Sigmoid colon (tissue), 7 donors: ENCODE data around the gene LRIT3. TPM values are rescaled to one million over a fixed set of nuclear protein-coding genes. Genes with fewer than 3 reads are reported as not detected.
"Not testable (repeated sequence)": the region's sequence is repeated elsewhere in the genome, so short reads cannot be mapped to it uniquely, and the experiment has no call there.

Source experiments
- DNase-seq: peaks from one replicate; pipeline ENCODE4 v3.0.0-alpha.2; 2019
- H3K27ac ChIP-seq, 4 donors: fragments of 200-600 bp; sonication (generic); one replicate each; pipeline ENCODE4 v1.5.1; 2016 to 2019; ENCODE audit warnings: mild to moderate bottlenecking in 1 of 4
- H3K27me3 ChIP-seq, 3 donors: fragments of 200-600 bp; sonication (generic); one replicate each; pipeline ENCODE4 v1.5.1; 2019; ENCODE audit warnings: mild to moderate bottlenecking in 1 of 3
- H3K36me3 ChIP-seq, 4 donors: fragments of 200-600 bp; sonication (generic); one replicate each; pipeline ENCODE4 v1.5.1; 2016 to 2019
- H3K4me1 ChIP-seq, 4 donors: fragments of 200-600 bp; sonication (generic); one replicate each; pipeline ENCODE4 v1.5.1; 2017 to 2019
- H3K4me3 ChIP-seq, 4 donors: fragments of 200-600 bp; sonication (generic); one replicate each; pipeline ENCODE4 v1.5.1; 2017 to 2019; ENCODE audit warnings: mild to moderate bottlenecking in 2 of 4, moderate library complexity in 1 of 4
- H3K9me3 ChIP-seq, 4 donors: fragments of 200-600 bp in 3 of 4; sonication (generic) in 3 of 4; one replicate each; pipeline versions ENCODE4 v1.5.1 to v1.6.1; 2013 to 2019
- EP300 ChIP-seq, 4 donors: sonication (generic); formaldehyde crosslinking; IDR thresholded peaks; one replicate each; pipeline ENCODE4 v1.6.1; 2017; ENCODE audit warnings: antibody characterized with exemption in 4 of 4
- POLR2A ChIP-seq, 2 donors: fragments of 450-650 bp; IDR thresholded peaks; one replicate each; pipeline ENCODE4 v1.6.1; 2016; ENCODE audit warnings: antibody characterized with exemption in 2 of 2, mild to moderate bottlenecking in 2 of 2, moderate library complexity in 2 of 2
- POLR2AphosphoS5 ChIP-seq, 4 donors: sonication (generic); formaldehyde crosslinking; IDR thresholded peaks; one replicate each; pipeline ENCODE4 v1.6.1; 2017; ENCODE audit warnings: antibody characterized with exemption in 4 of 4
- WGBS, 2 donors: extraction: QIAGEN DNeasy Blood & Tissue Kit; methylation state at CpG; one replicate each; pipeline ENCODE4 v1.1.7; 2013; 5-methylcytosine and 5-hydroxymethylcytosine counted together
- intact Hi-C: fragments of 100-400 bp; cut with DNase I; formaldehyde crosslinking; loops from one replicate; pipeline ENCODE4 v1.15.1; 2023
- polyA plus RNA-seq, 3 donors: library from polyadenylated mRNA; stranded (reverse); fragments of 200-250 nt; gene quantifications; one replicate each; pipeline ENCODE4 v1.2.3, GENCODE V29; 2013
- total RNA-seq, 4 donors: library from RNA; depleted of rRNA; stranded (reverse); fragments of >200 nt; gene quantifications; one replicate each; pipeline ENCODE4 v1.1.0, GENCODE V29; 2016
- TF ChIP-seq, protein P1 (sequence below), 4 experiments: fragments of 450-650 bp in 3 of 4; fragments of 200-600 bp in 1 of 4; IDR thresholded peaks; one replicate each; pipeline ENCODE4 v1.5.1; 2016 to 2019; ENCODE audit warnings: antibody characterized with exemption in 4 of 4, mild to moderate bottlenecking in 3 of 4, moderate library complexity in 2 of 4
- donor health status: healthy with polysubstance abuse.
- donor health status: Bipolar disorder and iron deficiency.
- donor health status: healthy.

LRIT3 gene
- total and polyA plus RNA-seq, 7 donors = 0.10 to 0.41 (median 0.30) TPM; not detected in 3

DNA sequence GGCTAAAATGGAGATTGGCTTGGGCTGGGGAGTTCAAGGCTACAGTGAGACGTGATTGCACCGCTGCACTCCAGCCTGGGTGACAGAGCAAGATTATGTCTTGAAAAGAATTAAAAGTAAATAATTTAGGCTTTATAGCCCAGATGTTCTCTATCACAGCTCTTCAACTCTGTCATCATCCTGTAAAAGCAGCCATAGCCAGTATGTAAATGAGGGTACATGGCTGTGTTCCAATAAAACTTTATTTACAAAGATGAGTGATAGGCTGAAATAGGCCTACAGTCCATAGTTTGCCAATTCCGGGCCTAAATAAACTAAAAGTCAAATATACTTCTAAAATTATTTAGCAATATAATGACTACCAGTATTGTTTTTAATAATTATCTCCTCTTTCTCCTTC lies 10.9 kb upstream of the LRIT3 start:
- no peak overlapping the region for H3K4me3 ChIP-seq
- intact Hi-C loops = no loop called here
- DNase-seq = no peak
- H3K27ac ChIP-seq = no peak overlapping the region
- no peaks in the 10 kb centered on the region for H3K27me3 ChIP-seq
- H3K36me3 ChIP-seq = no peaks in the 10 kb centered on the region
- TF ChIP-seq POLR2A (IDR thresholded peaks at IDR 0.05) = no peak
- TF ChIP-seq, protein P1, sequence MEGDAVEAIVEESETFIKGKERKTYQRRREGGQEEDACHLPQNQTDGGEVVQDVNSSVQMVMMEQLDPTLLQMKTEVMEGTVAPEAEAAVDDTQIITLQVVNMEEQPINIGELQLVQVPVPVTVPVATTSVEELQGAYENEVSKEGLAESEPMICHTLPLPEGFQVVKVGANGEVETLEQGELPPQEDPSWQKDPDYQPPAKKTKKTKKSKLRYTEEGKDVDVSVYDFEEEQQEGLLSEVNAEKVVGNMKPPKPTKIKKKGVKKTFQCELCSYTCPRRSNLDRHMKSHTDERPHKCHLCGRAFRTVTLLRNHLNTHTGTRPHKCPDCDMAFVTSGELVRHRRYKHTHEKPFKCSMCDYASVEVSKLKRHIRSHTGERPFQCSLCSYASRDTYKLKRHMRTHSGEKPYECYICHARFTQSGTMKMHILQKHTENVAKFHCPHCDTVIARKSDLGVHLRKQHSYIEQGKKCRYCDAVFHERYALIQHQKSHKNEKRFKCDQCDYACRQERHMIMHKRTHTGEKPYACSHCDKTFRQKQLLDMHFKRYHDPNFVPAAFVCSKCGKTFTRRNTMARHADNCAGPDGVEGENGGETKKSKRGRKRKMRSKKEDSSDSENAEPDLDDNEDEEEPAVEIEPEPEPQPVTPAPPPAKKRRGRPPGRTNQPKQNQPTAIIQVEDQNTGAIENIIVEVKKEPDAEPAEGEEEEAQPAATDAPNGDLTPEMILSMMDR (IDR thresholded peaks at IDR 0.05) = no peak
- TF ChIP-seq POLR2AphosphoS5 (IDR thresholded peaks at IDR 0.05) = no peak
- no peak for TF ChIP-seq EP300 (IDR thresholded peaks at IDR 0.05)
- WGBS, 2 donors = 85 to 87% methylated on average over 3 of the region's 3 CpGs
- H3K4me1 ChIP-seq = no peaks in the 10 kb centered on the region
- no peaks in the 10 kb centered on the region for H3K9me3 ChIP-seq

DNA sequence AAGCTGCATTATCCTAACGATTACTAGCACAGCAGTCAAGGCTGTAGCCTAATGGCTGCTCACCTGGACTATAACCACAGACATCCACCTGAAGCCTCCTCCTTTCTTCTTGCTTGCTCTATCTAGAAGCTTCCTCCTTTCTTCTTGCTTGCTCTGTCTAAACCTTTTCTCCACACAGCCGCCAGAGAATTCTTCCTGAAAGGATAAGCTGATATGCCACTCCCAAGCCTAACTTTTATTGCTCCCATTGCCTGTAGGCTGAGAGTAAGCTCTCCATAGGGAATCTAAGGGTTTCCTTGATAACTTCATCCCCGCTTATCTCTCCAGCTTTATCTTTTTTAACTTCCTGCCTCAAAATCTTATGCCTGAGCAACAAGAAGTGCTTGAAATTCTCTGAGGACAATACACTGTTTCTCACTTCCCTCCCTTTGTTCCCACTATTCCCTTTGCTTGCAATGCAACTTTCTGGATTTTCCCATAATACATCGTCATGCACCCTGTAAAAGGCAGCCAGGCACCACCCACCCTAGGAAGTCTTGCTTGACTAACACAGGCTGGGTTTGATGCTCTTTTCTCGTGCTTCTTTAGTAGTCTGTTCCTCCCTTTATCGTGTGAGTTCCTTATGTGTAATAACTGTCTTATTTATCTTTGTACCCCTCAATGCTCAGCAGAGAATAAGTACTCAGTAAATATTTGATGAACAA lies 1.4 kb upstream of the LRIT3 start:
- Histone ChIP-seq H3K9me3 (no peaks in the 10 kb centered on the region), H3K36me3 (no peaks in the 10 kb centered on the region), H3K4me3 (no peak overlapping the region), H3K27me3 (no peaks in the 10 kb centered on the region), H3K27ac (no peak overlapping the region), H3K4me1 (no peaks in the 10 kb centered on the region)
- TF ChIP-seq POLR2AphosphoS5 (IDR thresholded peaks at IDR 0.05) = no peak
- no peak for TF ChIP-seq EP300 (IDR thresholded peaks at IDR 0.05)
- no peak for TF ChIP-seq POLR2A (IDR thresholded peaks at IDR 0.05)
- TF ChIP-seq, protein P1 (IDR thresholded peaks at IDR 0.05) = no peak
- no peak for DNase-seq
- intact Hi-C loops = no loop called here
- WGBS, 2 donors = 14 to 53% methylated on average over 6 of the region's 6 CpGs

DNA sequence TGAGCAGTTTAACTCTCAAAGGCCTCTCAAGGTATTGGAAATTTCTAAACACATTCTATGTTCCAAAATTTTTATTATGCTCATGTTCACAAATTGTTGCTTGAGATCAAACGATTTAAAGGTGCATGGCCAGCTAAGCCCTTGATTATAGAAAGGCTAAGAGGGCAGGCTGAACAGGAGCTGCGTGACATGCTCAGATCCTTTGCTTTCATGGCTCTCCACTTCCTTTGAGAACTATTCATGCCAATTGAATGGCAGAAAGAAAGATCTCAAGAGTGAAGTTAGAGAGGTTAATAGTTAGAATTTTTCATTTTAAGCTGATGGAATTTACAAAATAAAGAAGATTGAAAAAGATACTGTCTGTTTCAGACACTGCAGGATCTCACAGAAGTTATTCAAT lies 594 bp downstream of the LRIT3 start:
- H3K27ac ChIP-seq = no peak overlapping the region
- intact Hi-C loops = no loop called here

DNA sequence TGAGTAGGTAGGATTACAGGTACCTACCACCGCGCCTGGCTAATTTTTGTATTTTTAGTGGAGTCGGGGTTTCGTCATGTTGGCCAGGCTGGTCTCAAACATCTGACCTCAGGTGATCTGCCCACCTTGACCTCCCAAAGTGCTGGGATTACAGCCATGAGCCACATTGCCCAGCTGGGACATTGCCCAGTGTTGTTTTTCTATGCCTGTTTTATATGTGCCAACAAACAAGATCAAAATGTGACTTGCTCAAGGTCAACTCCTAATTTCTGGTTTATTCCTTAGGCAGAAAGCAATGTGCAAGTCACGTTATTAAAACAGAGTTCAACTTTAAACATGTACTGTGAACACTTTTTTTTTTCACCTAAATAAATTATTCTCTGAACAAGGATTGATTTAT lies 2.7 kb downstream of the LRIT3 start:
- Histone ChIP-seq H3K27me3 (no peaks in the 10 kb centered on the region), H3K9me3 (no peaks in the 10 kb centered on the region), H3K4me3 (no peak overlapping the region), H3K4me1 (no peaks in the 10 kb centered on the region), H3K36me3 (no peaks in the 10 kb centered on the region), H3K27ac (no peak overlapping the region)
- DNase-seq = no peak
- intact Hi-C loops = no loop called here
- TF ChIP-seq EP300 (IDR thresholded peaks at IDR 0.05) = no peak
- TF ChIP-seq POLR2AphosphoS5 (IDR thresholded peaks at IDR 0.05) = no peak
- no peak for TF ChIP-seq POLR2A (IDR thresholded peaks at IDR 0.05)
- 76 to 83% methylated on average over 5 of the region's 5 CpGs for WGBS, 2 donors

More for the DNA sequence above, 594 bp downstream of the LRIT3 start:
- 68 to 83% methylated on average over 2 of the region's 2 CpGs for WGBS, 2 donors
- DNase-seq = no peak
- no peak for TF ChIP-seq EP300 (IDR thresholded peaks at IDR 0.05)
- TF ChIP-seq POLR2A (IDR thresholded peaks at IDR 0.05) = no peak
- TF ChIP-seq, protein P1 (IDR thresholded peaks at IDR 0.05) = no peak
- Histone ChIP-seq H3K4me3 (no peak overlapping the region), H3K4me1 (no peaks in the 10 kb centered on the region), H3K27me3 (no peaks in the 10 kb centered on the region), H3K9me3 (no peaks in the 10 kb centered on the region), H3K36me3 (no peaks in the 10 kb centered on the region)

DNA sequence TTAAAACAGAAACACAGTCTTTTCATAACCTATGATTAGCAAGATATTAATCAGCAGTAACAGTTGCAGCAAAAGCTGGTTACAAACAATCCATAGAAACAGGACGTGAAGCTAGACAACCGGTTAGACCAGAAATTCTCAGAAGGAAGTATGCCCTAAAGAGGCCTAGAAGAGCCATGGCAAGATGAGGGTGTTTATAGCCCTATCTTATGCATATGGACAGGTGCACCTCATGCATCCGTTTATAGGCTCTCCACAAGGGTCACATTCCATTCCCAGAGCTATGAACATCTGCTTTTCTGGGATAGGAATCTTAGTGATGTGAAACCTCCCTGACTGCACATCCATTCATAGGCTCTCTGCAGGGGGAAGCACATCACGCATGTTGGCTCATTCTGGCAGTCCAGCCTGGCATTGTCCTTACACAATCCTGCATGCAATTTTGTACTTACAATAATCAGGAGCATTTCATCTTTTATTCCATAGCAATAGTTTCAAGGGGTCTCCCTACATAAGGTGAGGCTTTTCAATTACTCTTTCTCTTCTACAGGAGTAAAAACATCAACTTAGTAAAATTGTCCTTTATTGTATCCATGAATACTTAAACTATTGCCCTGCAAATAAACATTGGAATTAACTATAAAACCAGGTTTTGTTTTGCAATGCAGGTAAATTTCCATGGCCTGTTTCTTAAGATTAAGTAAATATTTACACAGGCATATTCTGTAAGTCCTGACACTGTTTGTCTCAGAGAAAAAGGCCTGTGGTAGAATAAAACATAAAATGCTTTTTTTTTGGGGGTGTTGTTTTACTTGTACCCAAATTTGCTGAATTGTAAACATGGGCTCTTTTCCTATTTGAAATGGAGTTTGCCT lies 11.8 kb downstream of the LRIT3 start:
- intact Hi-C loops, H3K36me3 ChIP-seq, H3K27me3 ChIP-seq, H3K9me3 ChIP-seq, DNase-seq, H3K4me3 ChIP-seq, H3K27ac ChIP-seq, H3K4me1 ChIP-seq: not testable (repeated sequence)
- WGBS, 2 donors = 53 to 79% methylated on average over 4 of the region's 4 CpGs
